Measurements from ENCODE around the gene ADGRG4.

- TF ChIP-seq, protein P1, sequence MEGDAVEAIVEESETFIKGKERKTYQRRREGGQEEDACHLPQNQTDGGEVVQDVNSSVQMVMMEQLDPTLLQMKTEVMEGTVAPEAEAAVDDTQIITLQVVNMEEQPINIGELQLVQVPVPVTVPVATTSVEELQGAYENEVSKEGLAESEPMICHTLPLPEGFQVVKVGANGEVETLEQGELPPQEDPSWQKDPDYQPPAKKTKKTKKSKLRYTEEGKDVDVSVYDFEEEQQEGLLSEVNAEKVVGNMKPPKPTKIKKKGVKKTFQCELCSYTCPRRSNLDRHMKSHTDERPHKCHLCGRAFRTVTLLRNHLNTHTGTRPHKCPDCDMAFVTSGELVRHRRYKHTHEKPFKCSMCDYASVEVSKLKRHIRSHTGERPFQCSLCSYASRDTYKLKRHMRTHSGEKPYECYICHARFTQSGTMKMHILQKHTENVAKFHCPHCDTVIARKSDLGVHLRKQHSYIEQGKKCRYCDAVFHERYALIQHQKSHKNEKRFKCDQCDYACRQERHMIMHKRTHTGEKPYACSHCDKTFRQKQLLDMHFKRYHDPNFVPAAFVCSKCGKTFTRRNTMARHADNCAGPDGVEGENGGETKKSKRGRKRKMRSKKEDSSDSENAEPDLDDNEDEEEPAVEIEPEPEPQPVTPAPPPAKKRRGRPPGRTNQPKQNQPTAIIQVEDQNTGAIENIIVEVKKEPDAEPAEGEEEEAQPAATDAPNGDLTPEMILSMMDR (IDR thresholded peaks at IDR 0.05) = no peak
- no peak for TF ChIP-seq POLR2A (IDR thresholded peaks at IDR 0.05)
Observed at GRCh38 chrX:136322064-136322463, 21.3 kb downstream of the ADGRG4 start.
